Measurements from ENCODE around the gene CDC42.

CDC42 gene

DNA sequence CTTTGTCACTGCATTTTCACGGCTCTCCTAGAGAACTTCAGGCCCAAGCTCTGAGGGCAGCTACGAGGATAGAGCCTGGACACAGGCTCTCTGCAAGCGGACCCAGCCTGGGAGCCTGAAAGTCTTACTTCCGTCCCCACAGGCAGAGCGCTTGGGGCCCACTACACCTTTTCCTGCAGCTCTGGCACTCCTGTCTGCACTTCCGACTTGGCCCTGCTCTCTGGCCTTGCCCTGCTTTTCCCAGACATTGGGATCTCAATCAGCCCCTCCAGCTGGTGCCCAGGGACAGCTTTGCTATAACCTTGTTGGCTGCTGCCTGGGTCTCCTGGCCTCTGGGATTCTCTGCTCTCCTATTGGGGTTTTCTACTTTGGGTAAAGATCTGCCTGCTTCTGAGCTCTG is 62.8 kb downstream of the CDC42 start:
- Histone ChIP-seq H3K27me3 (ENCODE audit: control insufficient read depth, insufficient read depth, low read length) (no peaks in the 10 kb centered on the region), H3K9me3 (replicated peaks; ENCODE audit: low read length) (no peaks in the 10 kb centered on the region), H3K9ac (ENCODE audit: low read depth, low read length) (no peak overlapping the region)

DNA sequence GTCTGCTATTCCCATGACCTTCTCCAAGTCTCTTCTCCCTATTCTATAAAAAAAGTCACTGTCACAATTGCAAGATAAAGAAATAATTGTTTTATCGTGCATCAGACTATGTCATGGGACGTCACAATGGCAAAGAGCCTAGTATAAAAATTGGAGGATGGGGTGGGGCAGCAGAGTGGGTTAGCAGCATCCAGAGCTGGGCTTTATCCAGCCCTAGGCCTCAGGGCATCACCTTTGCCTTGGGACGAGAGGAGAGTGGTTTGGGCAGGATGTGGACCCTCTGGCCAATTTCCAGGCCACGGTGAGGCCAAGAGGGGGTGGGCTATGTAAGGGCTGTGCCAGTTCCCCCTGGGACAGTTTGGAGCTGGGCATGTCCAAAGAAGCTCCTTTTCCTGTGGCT is 64.7 kb downstream of the CDC42 start:
- no peak overlapping the region for H3K9ac ChIP-seq (ENCODE audit: low read depth, low read length)
- no peak overlapping the region for H3K4me2 ChIP-seq (ENCODE audit: low read length)
- peaks cover 6% of the 10 kb centered on the region for H3K4me1 ChIP-seq (ENCODE audit: control insufficient read depth, insufficient read depth, low read length)
- H3K27me3 ChIP-seq (ENCODE audit: control insufficient read depth, insufficient read depth, low read length), result no peaks in the 10 kb centered on the region
- H3K36me3 ChIP-seq (ENCODE audit: insufficient read depth, low read length), result peaks cover 59% of the 10 kb centered on the region
- H3K9me3 ChIP-seq (replicated peaks; ENCODE audit: low read length), result no peaks in the 10 kb centered on the region
- no peak overlapping the region for H3K4me3 ChIP-seq (ENCODE audit: low read length)

More for the DNA sequence above, 62.8 kb downstream of the CDC42 start:
- Histone ChIP-seq H3K36me3 (ENCODE audit: insufficient read depth, low read length) (peaks cover 65% of the 10 kb centered on the region), H3K4me3 (ENCODE audit: low read length) (no peak overlapping the region), H3K4me1 (ENCODE audit: control insufficient read depth, insufficient read depth, low read length) (peaks cover 12% of the 10 kb centered on the region), H3K4me2 (ENCODE audit: low read length) (no peak overlapping the region)

DNA sequence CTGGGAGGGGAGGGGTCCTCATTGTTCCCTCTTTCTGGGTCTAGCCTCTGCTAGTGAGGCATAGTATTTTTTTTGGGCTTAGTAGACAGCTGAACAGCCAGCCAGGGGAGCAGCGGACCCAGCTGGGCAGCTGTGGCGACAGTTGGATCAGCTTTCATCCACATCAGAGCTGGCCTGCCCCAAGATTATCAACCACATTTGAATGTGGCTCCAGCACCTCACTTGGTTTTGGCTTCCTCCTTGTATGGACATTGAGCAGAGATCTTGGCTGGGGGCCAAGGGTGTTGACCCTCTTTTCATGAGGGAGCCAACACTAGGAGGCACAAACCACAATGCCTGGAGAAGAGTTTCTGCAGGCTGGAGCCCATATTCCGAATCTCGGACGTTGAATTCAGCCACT is 65.3 kb downstream of the CDC42 start:
- no peaks in the 10 kb centered on the region for H3K27me3 ChIP-seq (ENCODE audit: control insufficient read depth, insufficient read depth, low read length)
- H3K4me3 ChIP-seq (ENCODE audit: low read length), result no peak overlapping the region
- no peak overlapping the region for H3K4me2 ChIP-seq (ENCODE audit: low read length)
- no peaks in the 10 kb centered on the region for H3K9me3 ChIP-seq (replicated peaks; ENCODE audit: low read length)
- peaks cover 8% of the 10 kb centered on the region for H3K4me1 ChIP-seq (ENCODE audit: control insufficient read depth, insufficient read depth, low read length)
- no peak overlapping the region for H3K9ac ChIP-seq (ENCODE audit: low read depth, low read length)
- H3K36me3 ChIP-seq (ENCODE audit: insufficient read depth, low read length), result peaks cover 53% of the 10 kb centered on the region

DNA sequence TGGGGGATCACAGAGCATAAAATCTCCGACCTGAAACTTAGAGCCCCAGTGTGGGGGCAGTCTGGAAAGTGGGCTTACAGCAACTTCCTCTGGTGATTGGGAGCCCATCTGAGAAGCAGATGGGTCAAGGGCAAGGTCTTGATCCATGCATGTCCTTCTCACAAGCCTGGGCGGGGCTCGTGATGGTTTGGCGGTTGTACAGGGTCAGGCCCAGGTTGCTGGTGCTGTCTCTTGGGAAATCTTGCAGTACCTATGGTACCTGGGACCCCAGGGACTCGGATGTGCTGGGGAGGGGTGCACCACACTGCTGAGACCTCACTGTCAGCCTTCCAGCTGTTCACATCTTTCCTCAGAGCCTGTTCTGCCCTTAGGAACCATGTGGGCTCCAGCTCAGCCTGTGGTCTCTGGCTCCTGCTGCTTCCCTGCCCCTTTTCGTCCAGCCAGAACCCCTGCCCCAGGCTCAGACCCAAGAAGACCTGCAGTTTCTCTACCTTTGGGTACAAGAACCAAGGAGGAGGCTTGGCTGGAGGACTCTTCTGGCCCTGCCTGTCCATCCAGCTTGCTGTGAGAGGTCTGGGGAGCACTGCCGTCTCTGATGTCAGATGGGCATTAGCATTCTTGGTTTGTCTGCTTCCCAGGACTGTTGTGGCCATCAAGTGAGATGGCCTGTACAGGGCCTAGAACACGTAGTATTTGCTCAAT is 65.9 kb downstream of the CDC42 start:
- Histone ChIP-seq H3K4me1 (ENCODE audit: control insufficient read depth, insufficient read depth, low read length) (peaks cover 8% of the 10 kb centered on the region), H3K9ac (ENCODE audit: low read depth, low read length) (no peak overlapping the region), H3K9me3 (replicated peaks; ENCODE audit: low read length) (no peaks in the 10 kb centered on the region)

DNA sequence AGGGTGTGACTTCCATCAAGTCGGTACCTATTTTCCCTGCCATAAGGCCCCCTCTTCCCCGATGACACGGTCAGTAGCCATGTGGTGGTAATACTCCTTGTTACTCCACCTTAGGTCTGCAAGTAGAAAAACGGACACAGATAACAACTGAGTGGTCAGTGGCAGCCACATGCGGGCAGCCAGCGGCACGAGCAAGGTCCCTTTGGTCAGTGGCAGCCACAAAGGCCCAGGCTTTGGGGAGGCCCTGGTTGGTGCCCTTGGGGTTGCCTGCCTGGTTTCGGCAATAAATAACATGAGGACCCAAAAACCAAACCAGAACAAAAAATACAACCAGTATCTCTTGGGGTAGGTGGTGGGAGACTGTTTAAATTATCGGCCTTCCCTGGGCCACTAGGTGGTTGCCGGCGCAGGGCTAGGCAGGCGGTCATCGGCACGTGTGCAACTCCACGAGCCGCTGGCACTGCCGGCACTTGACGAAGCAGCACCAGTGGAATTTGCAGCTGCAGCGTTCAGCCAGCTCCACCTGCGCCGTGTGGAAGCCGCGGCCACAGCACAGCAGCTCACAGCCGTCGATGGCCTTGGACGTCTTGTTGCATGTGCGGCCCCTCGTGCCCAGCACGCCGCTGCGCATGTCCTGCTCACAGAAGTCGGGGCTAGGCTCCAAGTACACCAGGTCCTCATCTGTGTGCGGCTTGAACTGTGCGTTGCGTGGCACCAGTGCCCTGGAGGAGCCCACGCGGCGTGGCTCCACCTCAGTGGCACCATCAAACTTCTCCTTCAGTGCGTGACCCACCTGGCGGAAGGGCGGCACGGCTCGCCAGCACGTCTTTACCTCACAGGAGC is 67.3 kb downstream of the CDC42 start:
- Histone ChIP-seq H3K4me1 (ENCODE audit: control insufficient read depth, insufficient read depth, low read length) (peaks cover 2% of the 10 kb centered on the region), H3K27me3 (ENCODE audit: control insufficient read depth, insufficient read depth, low read length) (no peaks in the 10 kb centered on the region), H3K4me3 (ENCODE audit: low read length) (no peak overlapping the region), H3K4me2 (ENCODE audit: low read length) (no peak overlapping the region), H3K9ac (ENCODE audit: low read depth, low read length) (no peak overlapping the region), H3K36me3 (ENCODE audit: insufficient read depth, low read length) (peaks cover 38% of the 10 kb centered on the region), H3K9me3 (replicated peaks; ENCODE audit: low read length) (no peaks in the 10 kb centered on the region)

More for the DNA sequence above, 65.9 kb downstream of the CDC42 start:
- H3K27me3 ChIP-seq (ENCODE audit: control insufficient read depth, insufficient read depth, low read length), result no peaks in the 10 kb centered on the region
- no peak overlapping the region for H3K4me3 ChIP-seq (ENCODE audit: low read length)
- no peak overlapping the region for H3K4me2 ChIP-seq (ENCODE audit: low read length)
- H3K36me3 ChIP-seq (ENCODE audit: insufficient read depth, low read length), result peaks cover 49% of the 10 kb centered on the region

DNA sequence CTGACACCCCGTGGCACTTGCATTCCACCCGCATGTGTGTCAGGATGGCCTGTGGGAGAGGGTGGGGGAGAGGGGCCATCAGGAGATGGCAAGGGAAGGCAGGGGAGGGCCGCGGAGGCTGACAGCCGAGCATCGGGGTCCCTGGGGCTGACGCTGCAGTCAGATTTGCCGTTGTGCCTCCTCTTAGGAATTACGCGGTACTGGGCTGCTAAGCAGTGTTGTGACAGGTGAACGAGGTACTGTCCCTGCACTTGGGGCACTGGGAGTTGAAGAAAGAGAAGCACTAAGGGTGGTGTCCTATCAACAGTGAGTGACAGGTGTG is 67.9 kb downstream of the CDC42 start:
- H3K9ac ChIP-seq (ENCODE audit: low read depth, low read length), result no peak overlapping the region
- H3K4me3 ChIP-seq (ENCODE audit: low read length), result no peak overlapping the region
- no peaks in the 10 kb centered on the region for H3K27me3 ChIP-seq (ENCODE audit: control insufficient read depth, insufficient read depth, low read length)
- H3K4me2 ChIP-seq (ENCODE audit: low read length), result no peak overlapping the region
- H3K36me3 ChIP-seq (ENCODE audit: insufficient read depth, low read length), result peaks cover 32% of the 10 kb centered on the region
- no peaks in the 10 kb centered on the region for H3K9me3 ChIP-seq (replicated peaks; ENCODE audit: low read length)
- peaks cover 2% of the 10 kb centered on the region for H3K4me1 ChIP-seq (ENCODE audit: control insufficient read depth, insufficient read depth, low read length)

DNA sequence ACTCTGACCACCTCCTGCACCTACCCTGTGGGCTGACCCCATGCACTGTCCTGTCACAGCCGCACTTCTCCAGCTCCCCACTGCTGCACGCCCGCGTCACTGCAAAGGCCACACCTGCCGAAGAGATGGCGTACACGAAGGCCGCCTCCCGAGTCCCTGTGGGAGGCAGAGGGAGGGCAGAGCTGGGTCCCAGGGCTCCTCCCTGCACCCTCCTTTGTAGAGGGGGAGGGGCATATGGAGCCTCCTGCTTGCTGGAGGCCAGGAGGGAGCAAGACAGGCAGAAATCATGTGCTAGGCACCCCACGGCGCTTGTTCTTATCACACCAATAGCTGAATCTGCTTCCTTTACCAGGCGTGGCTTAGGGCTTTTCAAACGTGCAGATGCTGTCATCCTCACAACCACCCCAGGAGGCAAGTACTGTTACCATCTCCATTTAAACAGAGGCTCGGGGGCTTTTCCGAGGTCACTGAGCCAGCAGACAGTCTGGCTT is 69.0 kb downstream of the CDC42 start:
- H3K4me3 ChIP-seq (ENCODE audit: low read length), result no peak overlapping the region
- peaks cover 2% of the 10 kb centered on the region for H3K4me1 ChIP-seq (ENCODE audit: control insufficient read depth, insufficient read depth, low read length)
- no peaks in the 10 kb centered on the region for H3K27me3 ChIP-seq (ENCODE audit: control insufficient read depth, insufficient read depth, low read length)
- H3K9ac ChIP-seq (ENCODE audit: low read depth, low read length), result no peak overlapping the region
- no peaks in the 10 kb centered on the region for H3K9me3 ChIP-seq (replicated peaks; ENCODE audit: low read length)
- peaks cover 22% of the 10 kb centered on the region for H3K36me3 ChIP-seq (ENCODE audit: insufficient read depth, low read length)
- H3K4me2 ChIP-seq (ENCODE audit: low read length), result no peak overlapping the region

DNA sequence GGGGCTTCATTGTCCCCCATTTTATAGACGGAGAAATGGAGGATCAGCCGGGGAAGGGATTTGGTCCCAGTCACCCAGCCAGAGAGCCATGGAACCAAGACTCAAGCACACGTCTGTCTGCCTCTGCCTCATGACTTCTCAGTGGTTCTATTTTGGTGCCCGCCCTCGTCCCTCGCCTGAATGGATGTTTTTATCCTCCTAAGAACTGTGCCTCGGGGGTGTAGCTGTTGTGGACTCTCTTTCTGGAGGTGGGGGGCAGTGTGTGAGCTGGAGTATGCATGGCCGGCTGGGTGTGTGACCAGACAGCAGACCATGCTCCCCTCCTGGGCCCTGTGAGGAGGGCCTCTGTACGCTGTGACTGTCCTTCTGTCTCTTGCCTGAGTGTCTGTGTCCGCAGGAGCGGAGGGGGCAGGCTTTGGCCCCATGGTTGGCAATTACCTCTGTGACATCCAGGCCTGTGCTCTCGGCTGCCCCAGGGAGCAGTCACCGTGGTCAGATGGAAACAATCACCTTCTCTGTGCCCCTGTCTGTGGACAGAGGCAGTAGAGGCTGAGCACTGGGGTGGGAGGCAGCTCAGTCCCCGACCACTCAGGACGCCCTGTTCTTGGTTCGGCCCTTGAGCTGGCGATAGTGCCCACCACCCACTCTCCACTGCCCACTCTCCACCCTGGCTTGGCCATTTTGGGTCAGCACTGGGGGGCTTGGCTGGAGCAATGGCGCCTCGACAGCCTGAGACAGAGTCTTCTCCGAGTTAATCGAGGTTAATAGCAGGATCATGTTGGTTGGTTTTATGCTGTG is 70.0 kb downstream of the CDC42 start:
- Histone ChIP-seq H3K4me3 (ENCODE audit: low read length) (no peak overlapping the region), H3K36me3 (ENCODE audit: insufficient read depth, low read length) (peaks cover 20% of the 10 kb centered on the region), H3K9ac (ENCODE audit: low read depth, low read length) (no peak overlapping the region), H3K4me2 (ENCODE audit: low read length) (no peak overlapping the region), H3K27me3 (ENCODE audit: control insufficient read depth, insufficient read depth, low read length) (no peaks in the 10 kb centered on the region), H3K9me3 (replicated peaks; ENCODE audit: low read length) (no peaks in the 10 kb centered on the region), H3K4me1 (ENCODE audit: control insufficient read depth, insufficient read depth, low read length) (peaks cover 2% of the 10 kb centered on the region)

DNA sequence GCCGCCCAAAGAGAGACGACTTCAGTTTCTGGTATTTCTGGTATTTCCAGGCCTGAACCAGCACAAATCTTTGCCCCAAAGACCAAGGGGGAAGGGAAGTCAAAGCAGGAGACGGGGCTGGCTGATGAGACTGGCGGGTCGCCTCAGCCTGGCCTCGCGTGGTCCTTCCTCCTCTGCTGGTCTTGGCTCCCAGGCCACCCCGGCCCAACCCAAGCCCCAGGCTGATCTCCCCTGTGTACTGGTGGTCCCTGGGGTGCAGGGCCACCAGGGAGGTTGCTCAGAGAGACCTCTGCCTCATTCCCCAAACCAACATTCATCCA is 70.5 kb downstream of the CDC42 start:
- no peak overlapping the region for H3K4me3 ChIP-seq (ENCODE audit: low read length)
- no peaks in the 10 kb centered on the region for H3K27me3 ChIP-seq (ENCODE audit: control insufficient read depth, insufficient read depth, low read length)
- H3K36me3 ChIP-seq (ENCODE audit: insufficient read depth, low read length), result peaks cover 15% of the 10 kb centered on the region
- H3K4me2 ChIP-seq (ENCODE audit: low read length), result no peak overlapping the region
- H3K4me1 ChIP-seq (ENCODE audit: control insufficient read depth, insufficient read depth, low read length), result peaks cover 2% of the 10 kb centered on the region
- H3K9me3 ChIP-seq (replicated peaks; ENCODE audit: low read length), result no peaks in the 10 kb centered on the region
- H3K9ac ChIP-seq (ENCODE audit: low read depth, low read length), result no peak overlapping the region

DNA sequence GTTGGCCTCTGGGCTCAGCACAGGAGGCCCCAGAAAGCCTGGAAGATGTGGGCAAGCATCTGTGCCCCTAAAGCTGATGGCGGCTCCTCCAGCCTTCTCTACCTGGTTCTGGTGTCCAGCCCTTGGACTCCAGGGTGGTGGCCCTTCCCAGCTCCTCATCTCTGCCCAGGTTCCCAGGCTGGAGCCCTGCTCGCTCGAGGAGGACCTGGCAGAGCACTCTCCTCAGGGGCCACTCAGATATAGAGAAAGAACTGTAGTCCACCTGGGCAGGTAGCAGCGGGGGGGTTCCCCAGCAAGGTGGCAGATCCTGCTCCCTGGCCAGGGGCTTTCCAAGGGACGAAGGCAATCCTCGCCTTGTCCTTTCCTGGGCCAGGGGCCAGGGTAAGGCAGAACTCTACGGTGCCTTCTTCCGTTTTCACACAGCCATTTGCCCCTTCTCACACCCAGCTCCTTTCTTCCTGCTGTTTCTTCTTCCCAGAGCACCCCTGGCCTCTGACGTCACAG is 71.4 kb downstream of the CDC42 start:
- H3K4me1 ChIP-seq (ENCODE audit: control insufficient read depth, insufficient read depth, low read length), result peaks cover 2% of the 10 kb centered on the region

DNA sequence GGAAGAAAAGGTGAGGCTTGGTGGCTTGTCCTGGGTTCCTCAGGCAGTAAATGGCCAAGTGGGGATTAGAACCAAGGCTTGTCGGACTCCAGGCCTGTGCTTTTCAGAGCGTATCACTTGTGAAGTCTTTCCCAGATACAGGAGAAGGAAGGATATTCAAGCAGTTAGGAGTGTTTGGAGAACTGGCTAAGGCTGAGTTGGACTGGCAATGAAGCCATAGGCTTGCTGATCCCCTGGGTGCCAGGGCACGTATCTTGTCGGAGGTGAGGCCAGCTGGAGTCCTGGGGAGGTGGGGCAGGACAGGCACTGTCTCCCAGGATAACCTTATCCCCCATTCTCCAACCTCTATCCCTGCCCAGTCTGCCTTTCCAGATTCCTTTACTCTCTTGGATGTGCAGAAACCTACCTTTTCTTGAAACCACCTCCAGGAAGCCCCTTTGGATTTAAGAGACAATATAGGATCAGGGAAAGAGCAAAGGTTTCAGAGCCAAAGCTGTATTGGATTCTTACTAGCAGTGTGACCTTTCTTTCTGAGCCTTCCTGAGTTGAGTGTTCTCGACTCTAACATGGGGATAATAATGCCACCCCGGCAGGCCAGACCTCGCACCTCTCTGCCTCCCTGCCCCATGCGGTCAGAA is 72.2 kb downstream of the CDC42 start:
- Histone ChIP-seq H3K9ac (ENCODE audit: low read depth, low read length) (no peak overlapping the region), H3K4me3 (ENCODE audit: low read length) (no peak overlapping the region), H3K9me3 (replicated peaks; ENCODE audit: low read length) (no peaks in the 10 kb centered on the region), H3K36me3 (ENCODE audit: insufficient read depth, low read length) (no peaks in the 10 kb centered on the region), H3K4me2 (ENCODE audit: low read length) (no peak overlapping the region), H3K27me3 (ENCODE audit: control insufficient read depth, insufficient read depth, low read length) (no peaks in the 10 kb centered on the region), H3K4me1 (ENCODE audit: control insufficient read depth, insufficient read depth, low read length) (peaks cover 2% of the 10 kb centered on the region)

More for the DNA sequence above, 71.4 kb downstream of the CDC42 start:
- H3K9ac ChIP-seq (ENCODE audit: low read depth, low read length), result no peak overlapping the region
- H3K4me3 ChIP-seq (ENCODE audit: low read length), result no peak overlapping the region
- peaks cover 6% of the 10 kb centered on the region for H3K36me3 ChIP-seq (ENCODE audit: insufficient read depth, low read length)
- H3K9me3 ChIP-seq (replicated peaks; ENCODE audit: low read length), result no peaks in the 10 kb centered on the region
- no peaks in the 10 kb centered on the region for H3K27me3 ChIP-seq (ENCODE audit: control insufficient read depth, insufficient read depth, low read length)
- no peak overlapping the region for H3K4me2 ChIP-seq (ENCODE audit: low read length)
